ENCODE measurements around the gene ZFAND6.

DNA sequence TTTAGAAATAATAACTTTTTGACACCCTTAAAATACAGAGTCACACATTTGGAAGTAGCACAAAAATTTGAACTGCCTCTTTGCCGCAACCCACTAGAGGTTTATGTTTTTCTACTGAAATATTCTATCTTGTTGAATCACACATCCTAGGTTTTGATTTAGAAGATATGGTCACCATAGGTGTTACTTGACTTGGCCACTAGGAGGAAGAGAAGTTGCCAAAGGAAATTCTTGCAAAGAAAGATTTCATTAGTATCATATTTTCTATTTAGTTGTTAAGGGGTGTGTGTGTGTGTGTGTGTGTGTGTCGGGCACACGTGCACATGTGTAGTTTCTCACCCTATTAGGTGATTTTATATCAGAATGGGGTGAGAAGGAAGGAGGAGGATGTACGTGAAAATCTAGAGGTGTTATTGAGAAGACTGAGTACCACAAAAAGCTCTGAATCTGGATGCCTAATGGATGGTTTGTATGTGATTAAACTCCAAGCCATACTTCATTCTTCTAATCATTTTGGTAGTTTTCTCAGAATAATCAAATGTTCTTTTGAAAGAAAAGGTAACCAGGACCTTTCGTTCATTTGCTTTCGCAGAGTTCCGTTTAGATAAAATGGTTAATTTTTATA, 31.5 kb downstream of the ZFAND6 start:
- TF ChIP-seq POLR2AphosphoS5 (IDR thresholded peaks at IDR 0.05), result no peak
- TF ChIP-seq, protein P1, sequence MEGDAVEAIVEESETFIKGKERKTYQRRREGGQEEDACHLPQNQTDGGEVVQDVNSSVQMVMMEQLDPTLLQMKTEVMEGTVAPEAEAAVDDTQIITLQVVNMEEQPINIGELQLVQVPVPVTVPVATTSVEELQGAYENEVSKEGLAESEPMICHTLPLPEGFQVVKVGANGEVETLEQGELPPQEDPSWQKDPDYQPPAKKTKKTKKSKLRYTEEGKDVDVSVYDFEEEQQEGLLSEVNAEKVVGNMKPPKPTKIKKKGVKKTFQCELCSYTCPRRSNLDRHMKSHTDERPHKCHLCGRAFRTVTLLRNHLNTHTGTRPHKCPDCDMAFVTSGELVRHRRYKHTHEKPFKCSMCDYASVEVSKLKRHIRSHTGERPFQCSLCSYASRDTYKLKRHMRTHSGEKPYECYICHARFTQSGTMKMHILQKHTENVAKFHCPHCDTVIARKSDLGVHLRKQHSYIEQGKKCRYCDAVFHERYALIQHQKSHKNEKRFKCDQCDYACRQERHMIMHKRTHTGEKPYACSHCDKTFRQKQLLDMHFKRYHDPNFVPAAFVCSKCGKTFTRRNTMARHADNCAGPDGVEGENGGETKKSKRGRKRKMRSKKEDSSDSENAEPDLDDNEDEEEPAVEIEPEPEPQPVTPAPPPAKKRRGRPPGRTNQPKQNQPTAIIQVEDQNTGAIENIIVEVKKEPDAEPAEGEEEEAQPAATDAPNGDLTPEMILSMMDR (IDR thresholded peaks at IDR 0.05), result peak in 1 of 4 experiments; percentile 10

Measured in prostate gland (tissue), 2 donors.